Measurements from ENCODE around the gene CD82. TPM values are rescaled to one million over a fixed set of nuclear protein-coding genes. Genes with fewer than 3 reads are reported as not detected.

CD82 gene
- total RNA-seq, 3 donors from 2014 or later (not counting 1 experiment from before 2014, with no cell fraction given): 11.6 to 42.1 (median 13.0) TPM

DNA sequence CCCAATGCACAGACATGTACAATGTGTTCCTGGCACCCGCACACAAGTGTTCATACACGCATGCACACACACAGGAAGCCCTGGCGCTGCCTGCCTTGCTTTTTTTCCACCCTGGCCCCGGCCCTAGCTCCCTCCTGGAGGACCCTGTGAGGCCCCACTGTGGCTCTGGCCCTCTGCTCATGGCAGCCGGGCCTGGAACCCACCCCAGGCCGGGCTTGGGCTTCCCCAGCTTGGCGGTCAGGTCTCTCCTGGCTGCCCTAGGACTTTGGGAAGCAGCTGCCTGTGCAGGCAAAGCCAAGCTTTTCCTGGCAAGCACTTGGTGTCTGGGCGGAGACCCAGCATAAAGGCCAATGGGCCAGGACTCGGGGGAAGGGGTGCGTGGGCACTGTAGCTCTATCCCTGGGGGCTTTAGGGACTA, 30.5 kb downstream of the CD82 start:
- peaks cover 30% of the 10 kb centered on the region for H3K4me1 ChIP-seq (ENCODE audit: control insufficient read depth, insufficient read depth, low read length)
- Mint-ChIP-seq H3K9me3 (no peaks in the 10 kb centered on the region), H3K27me3 (ENCODE audit: low read depth in 2 of 2) (no peaks in the 10 kb centered on the region), H3K36me3 (no peaks in the 10 kb centered on the region), H3K4me3 (peak overlapping the region; percentile 6), H3K4me1 (no peaks in the 10 kb centered on the region), H3K27ac (no peak overlapping the region)
- H3K9me3 ChIP-seq (ENCODE audit: control insufficient read depth, insufficient read depth, low read length): no peaks in the 10 kb centered on the region
- intact Hi-C loops (cut with micrococcal nuclease): no loop called here
- peak overlapping the region; percentile 51 for H3K27ac ChIP-seq (ENCODE audit: low read length)
- no peak overlapping the region for H3K4me3 ChIP-seq (ENCODE audit: low read length)
- no peak for TF ChIP-seq CTCF (IDR thresholded peaks at IDR 0.05)
- no peaks in the 10 kb centered on the region for H3K27me3 ChIP-seq (ENCODE audit: control insufficient read depth, insufficient read depth, low read length)
- WGBS (ENCODE audit: insufficient coverage): 81% methylated on average over 10 of the region's 10 CpGs
- ATAC-seq (no peak), DNase-seq (peak in 1 of 2 donors; percentile 43)
- no peaks in the 10 kb centered on the region for H3K36me3 ChIP-seq (ENCODE audit: control insufficient read depth, insufficient read depth, low read length)

GRCh38 chr11:44596525-44597276, 31.2 kb downstream of the CD82 start:
- Mint-ChIP-seq H3K4me3 (no peak overlapping the region), H3K27ac (no peak overlapping the region), H3K9me3 (no peaks in the 10 kb centered on the region), H3K4me1 (no peaks in the 10 kb centered on the region), H3K27me3 (ENCODE audit: low read depth in 2 of 2) (no peaks in the 10 kb centered on the region), H3K36me3 (no peaks in the 10 kb centered on the region)
- ATAC-seq: peak; percentile 43 to 66 (median 44)
- H3K9me3 ChIP-seq (ENCODE audit: control insufficient read depth, insufficient read depth, low read length): no peaks in the 10 kb centered on the region
- intact Hi-C loops (cut with micrococcal nuclease): no loop called here
- WGBS (ENCODE audit: insufficient coverage): 37% methylated on average over 13 of the region's 13 CpGs
- H3K27me3 ChIP-seq (ENCODE audit: control insufficient read depth, insufficient read depth, low read length): no peaks in the 10 kb centered on the region
- H3K36me3 ChIP-seq (ENCODE audit: control insufficient read depth, insufficient read depth, low read length): no peaks in the 10 kb centered on the region
- no peak for TF ChIP-seq CTCF (IDR thresholded peaks at IDR 0.05)
- H3K27ac ChIP-seq (ENCODE audit: low read length): peak overlapping the region; percentile 51
- peak in 1 of 2 donors; percentile 91 for DNase-seq
- peaks cover 34% of the 10 kb centered on the region for H3K4me1 ChIP-seq (ENCODE audit: control insufficient read depth, insufficient read depth, low read length)
- H3K4me3 ChIP-seq (ENCODE audit: low read length): no peak overlapping the region

GRCh38 chr11:44597358-44598012, 32.0 kb downstream of the CD82 start:
- no peaks in the 10 kb centered on the region for H3K36me3 ChIP-seq (ENCODE audit: control insufficient read depth, insufficient read depth, low read length)
- intact Hi-C loops (cut with micrococcal nuclease): no loop called here
- Mint-ChIP-seq H3K36me3 (no peaks in the 10 kb centered on the region), H3K27ac (no peak overlapping the region), H3K27me3 (ENCODE audit: low read depth in 2 of 2) (no peaks in the 10 kb centered on the region), H3K4me3 (no peak overlapping the region), H3K4me1 (no peaks in the 10 kb centered on the region), H3K9me3 (no peaks in the 10 kb centered on the region)
- peak in 1 of 3 donors; percentile 24 for ATAC-seq
- WGBS (ENCODE audit: insufficient coverage): 69% methylated on average over 5 of the region's 5 CpGs
- H3K27ac ChIP-seq (ENCODE audit: low read length): peak overlapping the region; percentile 51
- no peak overlapping the region for H3K4me3 ChIP-seq (ENCODE audit: low read length)
- H3K9me3 ChIP-seq (ENCODE audit: control insufficient read depth, insufficient read depth, low read length): no peaks in the 10 kb centered on the region
- no peak for DNase-seq
- H3K4me1 ChIP-seq (ENCODE audit: control insufficient read depth, insufficient read depth, low read length): peaks cover 34% of the 10 kb centered on the region
- no peaks in the 10 kb centered on the region for H3K27me3 ChIP-seq (ENCODE audit: control insufficient read depth, insufficient read depth, low read length)
- no peak for TF ChIP-seq CTCF (IDR thresholded peaks at IDR 0.05)

Data from natural killer cell (primary cell).